NCI-H345 treated with DMSO at 0.1 percent for 48 hours (cell line): Measurements from ENCODE around the gene RASD2.

Source experiments
- DNase-seq: peaks from one replicate; lab custom pipeline; 2025; ENCODE audit not compliant: unreplicated experiment; lab: John Stamatoyannopoulos, UW

Gene RASD2

DNA sequence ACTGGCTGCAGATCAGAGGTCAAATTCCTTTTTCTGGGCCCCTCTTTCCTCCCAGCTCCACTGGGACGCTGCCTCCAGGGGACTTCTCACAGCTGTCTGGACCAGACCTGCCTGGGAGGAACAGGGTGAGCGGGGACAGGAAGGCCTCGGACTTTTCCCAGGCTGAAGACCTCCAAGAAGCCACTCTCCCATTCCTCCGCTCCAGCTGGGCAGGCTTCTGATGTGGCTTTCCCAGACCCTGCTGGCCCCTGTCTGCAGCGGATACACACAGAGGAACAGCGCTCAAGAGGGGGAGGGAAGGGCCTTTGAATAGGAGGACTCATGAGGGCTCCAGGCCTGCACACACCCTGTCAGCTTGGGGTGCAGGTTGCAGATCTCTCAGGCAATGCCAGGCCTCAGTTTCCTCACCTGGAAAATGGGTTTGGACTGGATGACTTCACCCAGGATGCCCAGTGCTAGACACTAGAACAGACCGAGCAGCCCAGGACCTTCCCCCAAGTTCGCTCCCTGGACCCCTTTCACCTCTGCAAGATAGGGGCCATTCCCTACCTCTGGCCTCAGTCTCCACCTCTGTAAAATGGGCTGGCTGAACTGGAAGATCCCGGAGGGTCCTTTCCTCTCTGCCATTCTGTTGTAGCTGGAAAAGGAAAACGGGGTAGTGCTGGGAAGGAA is 39.9 kb downstream of the RASD2 start:
- no peak for DNase-seq

GRCh38 chr22:35581023-35581413 is 40.4 kb downstream of the RASD2 start:
- DNase-seq = no peak

GRCh38 chr22:35582218-35582860 is 41.7 kb downstream of the RASD2 start:
- no peak for DNase-seq

DNA sequence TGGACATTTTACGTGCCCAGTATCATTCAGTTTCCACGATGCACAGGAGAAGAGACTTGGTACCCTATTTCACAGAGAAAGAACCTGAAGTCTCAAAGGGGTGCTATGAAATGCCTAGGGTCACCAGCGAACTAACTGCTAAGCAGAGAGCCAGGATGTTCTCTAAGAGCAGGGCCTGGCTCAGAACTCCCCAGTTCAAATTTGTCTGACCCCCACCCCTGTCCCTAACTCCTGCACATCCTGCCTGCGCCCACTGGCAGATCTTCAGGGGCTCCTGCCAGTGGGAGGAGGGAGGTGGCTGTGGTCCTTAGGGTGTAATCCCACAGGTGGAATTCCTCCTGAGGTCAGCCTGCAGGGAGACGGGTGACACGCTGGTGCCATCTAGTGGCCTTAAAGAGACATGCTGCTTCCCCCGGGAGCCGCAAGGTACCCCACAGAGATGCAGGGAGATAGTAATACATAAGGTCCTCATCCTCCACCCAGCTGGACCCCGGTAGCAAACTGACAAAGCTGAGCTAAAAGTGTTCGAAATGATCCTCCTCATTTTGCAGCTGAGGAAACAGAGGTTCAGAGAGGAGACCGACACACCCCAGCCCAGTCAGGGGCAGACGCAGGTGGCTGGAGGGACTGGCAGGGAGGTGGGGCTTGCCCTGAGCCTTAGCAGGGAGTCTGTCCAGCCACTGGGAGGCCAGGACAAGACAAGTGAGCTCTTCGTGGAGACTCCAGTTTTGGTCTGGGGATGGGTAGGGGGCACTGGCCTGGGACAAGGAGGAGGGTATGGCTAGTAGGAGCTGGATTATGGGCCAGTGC is 42.4 kb downstream of the RASD2 start:
- DNase-seq = peak; percentile 41

GRCh38 chr22:35586771-35587170 is 46.1 kb downstream of the RASD2 start:
- no peak for DNase-seq

- DNase-seq = no peak
These were observed 46.8 kb downstream of the RASD2 start for GRCh38 chr22:35587447-35587870.

DNA sequence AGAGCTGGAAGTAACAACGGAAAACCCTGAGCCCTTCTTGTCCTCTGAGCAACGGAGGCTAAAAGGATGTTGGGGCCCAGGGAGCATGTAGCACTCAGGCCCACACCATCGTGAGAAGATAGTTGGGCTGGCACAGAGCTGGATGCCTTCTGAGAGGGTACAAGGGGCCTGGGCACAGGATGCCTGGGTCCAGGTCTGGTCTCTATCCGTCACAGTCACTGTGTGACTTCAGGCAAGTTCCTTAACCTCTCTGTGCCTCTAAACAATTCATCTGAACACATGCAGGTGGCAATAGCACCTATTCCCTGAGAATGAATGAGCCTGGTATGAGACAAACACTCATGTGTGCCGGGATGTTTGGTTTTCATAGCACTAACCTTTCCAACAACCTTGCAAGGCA is 47.3 kb downstream of the RASD2 start:
- no peak for DNase-seq

DNA sequence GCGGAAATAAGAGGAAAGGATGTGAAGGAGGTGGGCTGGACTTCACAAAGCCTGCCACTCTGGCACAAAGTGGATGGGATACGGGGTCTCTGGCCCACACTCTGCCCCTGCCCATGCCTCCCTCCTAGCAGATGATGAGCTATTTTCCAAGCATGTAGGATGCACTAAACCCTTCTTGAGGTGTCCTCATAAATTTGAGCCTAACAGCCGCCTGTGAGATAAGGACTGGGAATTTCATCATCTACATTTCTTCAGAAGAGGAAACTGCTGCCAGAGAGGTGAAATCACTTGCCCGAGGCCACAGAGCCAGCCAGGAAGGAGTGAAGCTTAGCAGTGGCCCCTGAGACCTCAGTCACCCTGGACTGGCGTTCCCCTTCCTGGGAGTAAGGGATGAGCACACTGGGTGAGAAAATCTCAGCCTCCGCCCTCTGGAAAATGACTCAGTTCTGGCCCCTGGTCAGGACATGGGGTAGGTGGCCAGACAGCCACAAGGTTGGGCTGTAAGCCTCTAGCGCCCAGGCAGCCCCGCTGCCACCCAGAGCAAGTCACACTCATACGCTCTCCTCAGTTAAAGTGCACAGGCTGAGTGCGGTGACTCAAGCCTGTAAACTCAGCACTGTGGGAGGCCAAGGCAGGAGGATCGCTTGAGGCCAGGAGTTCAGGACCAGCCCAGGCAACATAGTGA is 48.6 kb downstream of the RASD2 start:
- DNase-seq = no peak

- DNase-seq = no peak
These were observed 49.1 kb downstream of the RASD2 start for GRCh38 chr22:35589756-35590093.

DNA sequence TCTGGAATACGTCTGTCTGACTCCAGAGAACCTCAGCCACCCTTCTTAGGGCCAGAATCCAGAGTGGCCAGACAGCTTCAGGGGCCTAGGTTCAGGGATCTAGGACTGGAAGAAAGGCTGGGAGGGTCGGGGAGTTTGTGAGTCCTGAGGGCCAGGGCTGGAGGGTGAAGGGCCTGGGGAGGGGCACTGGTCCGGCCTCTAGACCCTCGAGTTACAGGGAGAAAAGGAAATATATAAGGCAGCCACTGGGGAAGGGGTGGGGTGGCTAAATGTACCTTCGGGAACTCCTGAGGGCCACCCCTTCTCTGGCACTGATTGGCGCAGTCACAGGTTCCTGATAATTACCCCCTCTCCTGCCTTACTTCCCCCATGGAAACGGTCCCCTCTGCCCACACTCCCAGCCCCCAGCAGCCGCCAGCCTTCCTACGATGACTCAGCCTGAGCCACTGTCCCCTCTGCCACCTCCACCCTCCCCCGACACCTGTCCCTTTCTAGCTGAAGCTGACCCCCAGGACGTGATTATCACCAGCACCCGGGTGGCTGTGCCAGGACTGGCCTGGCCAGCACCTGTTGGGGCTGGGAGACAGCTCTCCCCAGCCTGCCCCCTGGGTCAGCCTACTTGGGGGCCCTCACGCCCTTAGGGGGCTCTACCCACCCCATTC is 50.1 kb downstream of the RASD2 start:
- DNase-seq = no peak

GRCh38 chr22:35591714-35592417 is 51.2 kb downstream of the RASD2 start:
- no peak for DNase-seq

DNA sequence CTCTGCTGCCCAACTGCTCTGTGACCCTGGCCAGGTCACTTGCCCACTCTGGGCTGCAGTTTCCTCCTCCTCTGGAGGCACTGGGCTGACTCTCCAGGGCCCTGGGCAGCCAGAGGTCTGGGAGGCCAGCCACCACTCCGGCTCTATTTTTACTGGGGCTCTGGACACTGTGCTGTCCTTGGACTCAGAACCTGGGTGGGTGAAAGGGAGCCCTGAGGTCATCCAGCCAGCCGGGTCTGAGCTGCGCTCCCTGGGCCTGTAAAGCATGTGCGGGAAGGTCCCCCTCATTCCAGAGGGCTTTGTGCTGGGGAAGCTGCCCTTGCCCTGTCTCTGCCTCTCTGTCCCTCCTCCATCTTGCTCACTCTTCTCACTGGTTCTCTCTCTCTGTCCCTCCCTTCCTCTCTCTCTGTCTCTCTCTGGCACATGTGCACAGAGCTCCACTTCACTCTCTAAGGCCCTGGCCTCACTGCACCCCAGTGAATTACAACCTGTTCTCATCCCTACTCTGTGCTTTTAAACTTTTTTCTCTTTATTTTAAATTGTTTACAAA is 51.9 kb downstream of the RASD2 start:
- DNase-seq = no peak

DNA sequence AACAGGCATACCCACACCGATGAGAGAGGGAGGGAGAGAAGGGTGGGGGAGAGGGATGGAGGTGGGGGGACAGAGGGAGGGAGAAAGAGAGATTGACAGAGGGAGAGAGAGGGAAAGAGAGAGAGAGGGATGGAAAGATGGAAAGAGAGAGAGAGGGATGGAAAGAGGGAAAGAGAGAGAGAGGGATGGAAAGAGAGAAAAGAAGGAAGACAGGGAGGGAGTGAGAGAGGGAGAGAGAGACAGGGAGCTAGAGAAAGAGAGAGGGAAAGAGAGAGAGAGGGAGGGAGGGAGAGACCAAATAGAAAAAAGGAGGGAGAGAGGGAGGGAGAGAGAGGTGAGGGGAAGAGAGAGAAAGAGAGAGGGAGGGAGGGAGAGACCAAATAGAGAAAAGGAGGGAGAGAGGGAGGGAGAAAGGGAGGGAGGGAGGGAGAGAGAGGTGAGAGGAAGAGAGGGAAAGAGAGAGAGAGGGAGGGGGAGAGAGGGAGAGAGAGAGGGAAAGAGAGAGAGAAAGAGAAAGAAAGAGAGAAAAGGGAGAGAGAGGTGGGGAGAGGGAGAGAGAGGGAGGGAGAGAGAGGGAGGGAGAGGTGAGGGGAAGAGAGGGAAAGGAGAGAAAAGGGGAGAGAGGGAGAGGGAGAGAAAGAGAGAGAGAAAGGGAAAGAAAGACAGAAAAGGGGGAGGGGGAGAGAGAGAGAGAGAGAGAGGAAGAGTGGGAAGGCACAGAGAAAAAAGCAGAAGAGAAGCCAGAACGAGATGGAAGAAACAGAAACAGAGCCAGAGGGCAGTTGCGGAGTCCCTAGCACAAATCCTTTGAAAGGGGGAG is 52.6 kb downstream of the RASD2 start:
- no peak for DNase-seq

DNA sequence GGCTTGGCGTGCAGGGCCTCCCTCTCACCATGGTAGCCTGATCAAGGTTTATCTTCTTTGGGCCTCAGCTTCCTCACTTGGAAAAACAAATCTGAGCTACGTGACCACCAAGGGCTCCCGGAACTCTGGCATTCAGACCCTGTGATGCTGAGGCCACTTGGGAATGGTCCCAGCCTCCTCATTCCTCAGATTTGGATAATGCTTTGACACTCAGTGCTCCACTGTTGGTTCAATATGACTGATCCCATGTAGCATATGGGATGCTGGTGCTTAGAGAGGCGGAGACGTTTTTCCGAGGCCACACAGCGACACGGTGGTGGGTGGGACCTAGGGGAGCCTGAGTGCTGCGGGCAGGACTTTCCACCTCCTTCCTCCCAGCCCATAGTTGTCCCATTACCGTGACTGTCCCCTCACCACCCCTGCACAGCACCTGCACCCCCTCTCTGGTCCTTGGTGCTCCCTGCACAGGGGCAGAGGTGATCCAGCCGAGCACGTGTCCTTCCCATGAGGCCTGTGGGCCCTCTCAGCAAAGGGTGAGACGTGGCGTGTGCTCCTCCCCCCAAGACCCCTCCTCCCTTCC is 53.4 kb downstream of the RASD2 start:
- DNase-seq = no peak

- DNase-seq = no peak
These were observed 54.1 kb downstream of the RASD2 start for GRCh38 chr22:35594686-35595085.

DNA sequence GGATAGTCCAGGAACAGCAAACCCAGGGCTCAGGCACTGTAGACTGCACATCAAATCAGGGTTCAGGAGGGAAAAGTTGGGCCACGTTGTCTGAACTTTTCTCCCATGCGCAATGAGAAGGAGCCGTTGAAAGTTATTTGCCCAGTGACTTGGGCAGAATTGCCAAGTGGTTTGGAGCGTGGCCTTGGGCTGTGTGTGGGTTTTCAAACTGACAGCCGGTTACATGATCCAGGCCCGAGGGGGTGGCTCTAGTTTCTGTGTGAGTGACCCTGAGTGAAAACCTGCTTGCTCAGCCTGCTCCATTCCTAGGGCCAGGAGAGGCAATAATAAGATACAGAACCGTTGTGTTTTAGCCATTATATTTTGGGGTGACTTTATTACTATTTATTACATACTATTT is 56.2 kb downstream of the RASD2 start:
- DNase-seq = no peak

- DNase-seq = no peak
These were observed 57.2 kb downstream of the RASD2 start for GRCh38 chr22:35597692-35598395.

DNA sequence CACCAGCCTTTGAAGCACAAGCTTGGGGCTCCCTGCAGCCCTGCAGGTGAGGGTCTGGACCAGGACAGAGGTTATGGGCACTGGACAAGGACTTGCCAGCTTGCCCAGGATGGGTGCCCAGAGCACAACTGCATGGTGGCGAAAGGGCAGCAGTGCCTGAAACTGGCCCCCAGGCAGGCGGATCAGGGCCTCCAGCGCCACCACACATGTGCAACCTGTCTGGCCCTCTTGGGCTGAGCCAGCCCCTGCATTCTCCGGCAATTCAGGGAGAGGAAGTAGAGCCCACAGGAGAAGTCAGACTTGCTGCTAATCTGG is 57.7 kb downstream of the RASD2 start:
- DNase-seq = no peak

- no peak for DNase-seq
These were observed 58.7 kb downstream of the RASD2 start for GRCh38 chr22:35599364-35599763.
